H1 (cell line): ENCODE data around the gene SCAMP5. TPM values are rescaled to one million over a fixed set of nuclear protein-coding genes. Genes with fewer than 3 reads are reported as not detected.

Experiments
- CBX5 ChIP-seq: fragments of 300-800, 300-1000 bp; sonication (generic); IDR thresholded peaks from 2 replicates; pipeline ENCODE4 v1.7.1; 2016; ENCODE audit warnings: antibody characterized with exemption, low read length, low read depth
- EGR1 ChIP-seq: IDR thresholded peaks from 2 replicates; pipeline ENCODE4 v1.6.1; 2011; ENCODE audit warnings: low read depth, low read length, borderline replicate concordance
- MAFK ChIP-seq: IDR thresholded peaks from 2 replicates; pipeline ENCODE4 v1.6.1; 2012; ENCODE audit warnings: low read depth, mild to moderate bottlenecking, improper control_type of control experiment, low read length
- SIX5 ChIP-seq: IDR thresholded peaks from 2 replicates; pipeline ENCODE4 v1.6.1; 2011; ENCODE audit warnings: mild to moderate bottlenecking, low read depth, low read length
- polyA plus RNA-seq, 7 experiments: library from polyadenylated mRNA; depleted of rRNA in 3 of 7; stranded (reverse) in 5 of 7; unstranded in 2 of 7; fragments of >200 nt in 5 of 7; fragments of 200-250 nt in 2 of 7; gene quantifications; 1 replicate in 5 of 7; 2 replicates in 1 of 7; 4 replicates in 1 of 7; pipeline versions ENCODE4 v1.2.1 to v1.2.3, GENCODE V29; 2011 to 2013; ENCODE audit warnings: missing spikeins in 2 of 7, mixed read lengths in 2 of 7
- total RNA-seq: library from RNA; stranded (reverse); fragmentation: NEBNext Ultra II Directional; extraction: Animal tissue kit (Norgen Biotek cat#: 25700); gene quantifications from 2 replicates; pipeline ENCODE4 v1.2.1, GENCODE V29; 2021

Gene SCAMP5
- total and polyA plus RNA-seq, 2 of the 8 experiments (the other 6 are each of a cell fraction or from before 2014, with no cell fraction given): 55.4 to 94.7 TPM

DNA sequence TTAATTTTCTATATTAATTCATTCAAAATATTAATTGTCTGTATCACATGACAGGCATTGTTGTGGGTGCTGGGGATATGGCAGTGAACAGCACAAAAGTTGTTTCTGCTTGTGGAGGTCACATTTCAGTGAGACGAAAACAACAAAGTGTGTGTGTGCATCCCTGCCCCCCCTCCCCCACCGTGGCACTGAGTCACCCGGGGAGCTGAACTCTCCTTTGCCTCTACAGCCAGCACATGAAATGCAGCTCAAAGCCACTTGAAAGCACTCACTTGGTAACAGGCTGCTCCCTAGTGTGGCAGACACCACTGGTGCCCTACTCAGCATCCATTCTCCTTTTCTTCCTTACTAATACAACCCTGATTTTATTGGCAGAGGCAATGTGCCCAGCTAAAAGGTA, 16.9 kb upstream of the SCAMP5 start (continued):
- TF ChIP-seq CBX5 (no peak), MAFK (no peak), EGR1 (no peak), SIX5 (no peak)
